Stimulated activated CD4-positive, alpha-beta T cell treated with anti-CD3 and anti-CD28 coated beads, Interleukin-2, amount 100 ng/mL, for 4 hours (primary cell): Measurements from ENCODE around the gene MBNL1.

Experiments used
- DNase-seq: peaks from one replicate; pipeline ENCODE4 v3.0.0-alpha.2; 2020; ENCODE audit warnings: low read depth

MBNL1 gene

GRCh38 chr3:152447511-152447910 is 178.8 kb downstream of the MBNL1 start:
- DNase-seq, result no peak

GRCh38 chr3:152448091-152448490 is 179.4 kb downstream of the MBNL1 start:
- DNase-seq, result no peak

GRCh38 chr3:152452318-152452717 is 183.6 kb downstream of the MBNL1 start:
- no peak for DNase-seq

DNA sequence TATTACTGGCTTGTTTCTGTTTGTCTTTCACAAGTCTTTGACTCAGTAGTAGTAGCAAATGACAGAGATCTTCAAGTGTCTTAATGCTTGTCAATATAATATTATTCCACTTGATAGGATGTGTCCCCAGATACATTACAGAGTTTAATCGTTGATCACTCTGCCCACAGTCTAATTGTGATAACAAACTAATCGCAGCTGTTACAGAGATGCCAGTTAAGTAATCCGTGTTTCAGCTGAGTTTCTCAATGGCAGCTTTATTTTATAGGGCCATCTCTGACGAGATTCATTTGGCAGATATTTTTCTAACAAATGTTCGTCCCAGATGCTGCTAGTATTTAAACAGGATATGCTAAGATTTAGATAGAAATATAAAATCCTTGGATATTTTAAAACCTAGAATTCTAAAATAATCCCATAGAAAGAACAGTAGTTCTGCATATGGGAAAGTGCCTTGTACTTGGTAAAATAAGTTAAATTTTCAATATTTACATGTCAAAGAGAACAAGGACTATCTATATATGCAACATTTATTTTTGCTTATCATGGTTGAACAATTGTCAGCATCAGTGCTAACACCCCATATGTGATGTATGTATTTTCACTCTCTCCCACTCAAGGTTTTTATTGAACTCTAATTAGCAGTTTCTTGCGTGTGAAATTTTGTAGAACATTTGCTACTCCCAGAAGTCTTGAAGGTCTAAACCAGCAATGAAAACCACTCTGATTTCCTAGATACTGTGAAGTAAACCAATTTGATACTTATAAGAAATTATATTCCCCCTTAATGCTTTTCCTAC is 185.5 kb downstream of the MBNL1 start:
- no peak for DNase-seq

GRCh38 chr3:152455989-152456388 is 187.3 kb downstream of the MBNL1 start:
- DNase-seq, result no peak

- no peak for DNase-seq
Measured at GRCh38 chr3:152457500-152458375, 189.0 kb downstream of the MBNL1 start.

GRCh38 chr3:152458376-152459117 is 189.8 kb downstream of the MBNL1 start:
- DNase-seq, result no peak

DNA sequence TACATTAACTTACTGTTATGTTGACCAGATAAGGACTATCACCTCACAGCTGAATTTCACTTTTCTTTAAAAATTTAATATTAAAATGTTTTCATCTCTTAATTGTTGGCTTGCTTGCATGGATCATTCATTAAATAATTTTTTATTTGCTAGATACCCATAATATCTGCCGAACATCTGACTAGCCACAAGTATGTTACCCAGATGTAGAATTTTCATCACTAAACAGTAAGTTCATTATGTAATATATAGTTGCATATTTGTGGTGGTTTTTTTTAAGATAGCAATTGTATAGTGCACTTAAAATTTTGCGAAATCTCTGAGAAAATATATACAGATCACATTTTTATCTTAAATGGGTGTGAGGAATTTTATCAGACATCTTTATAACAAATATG is 190.4 kb downstream of the MBNL1 start:
- no peak for DNase-seq

DNA sequence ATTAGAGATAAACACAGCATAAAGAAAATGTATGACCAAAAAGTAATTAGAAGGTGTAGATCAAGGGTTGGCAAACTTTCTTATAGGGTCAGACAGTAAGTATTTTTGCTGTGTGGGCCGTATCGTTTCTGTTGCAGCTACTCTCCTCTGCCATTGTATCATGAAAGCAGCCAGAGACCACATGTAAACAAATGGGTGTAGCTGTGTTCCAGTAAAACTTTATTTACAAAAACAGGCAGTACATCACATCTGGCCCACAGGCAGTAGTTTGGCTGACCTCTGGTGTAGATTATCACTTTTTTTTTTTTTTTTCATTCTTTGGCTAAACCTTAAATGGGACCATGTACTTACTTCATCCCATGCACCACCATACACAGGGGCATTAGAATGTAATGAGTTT is 190.8 kb downstream of the MBNL1 start:
- DNase-seq, result no peak

GRCh38 chr3:152460936-152461335 is 192.2 kb downstream of the MBNL1 start:
- no peak for DNase-seq

GRCh38 chr3:152461460-152461859 is 192.7 kb downstream of the MBNL1 start:
- DNase-seq, result no peak

GRCh38 chr3:152466784-152467183 is 198.1 kb downstream of the MBNL1 start:
- DNase-seq, result no peak

- DNase-seq, result no peak
Measured at GRCh38 chr3:152469248-152470025, 200.7 kb downstream of the MBNL1 start.

DNA sequence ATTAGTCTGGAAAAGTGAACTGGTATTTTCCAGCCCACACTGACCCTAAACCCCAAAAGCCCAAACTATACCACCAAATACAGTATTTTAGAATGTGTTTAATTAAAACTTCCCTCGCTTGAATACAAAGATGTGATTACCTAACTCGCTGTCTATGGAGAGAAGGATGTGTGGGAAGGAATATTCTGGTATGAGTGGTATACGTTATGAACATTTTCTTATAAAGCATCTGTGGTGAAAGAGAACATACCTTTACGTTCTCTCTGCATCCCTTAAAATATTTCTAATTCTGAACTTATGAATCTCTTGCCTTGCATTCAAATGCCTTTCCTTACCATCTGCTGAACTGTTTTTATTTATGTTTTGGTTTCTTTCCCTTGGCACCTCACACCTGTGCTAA is 201.4 kb downstream of the MBNL1 start:
- DNase-seq, result no peak

DNA sequence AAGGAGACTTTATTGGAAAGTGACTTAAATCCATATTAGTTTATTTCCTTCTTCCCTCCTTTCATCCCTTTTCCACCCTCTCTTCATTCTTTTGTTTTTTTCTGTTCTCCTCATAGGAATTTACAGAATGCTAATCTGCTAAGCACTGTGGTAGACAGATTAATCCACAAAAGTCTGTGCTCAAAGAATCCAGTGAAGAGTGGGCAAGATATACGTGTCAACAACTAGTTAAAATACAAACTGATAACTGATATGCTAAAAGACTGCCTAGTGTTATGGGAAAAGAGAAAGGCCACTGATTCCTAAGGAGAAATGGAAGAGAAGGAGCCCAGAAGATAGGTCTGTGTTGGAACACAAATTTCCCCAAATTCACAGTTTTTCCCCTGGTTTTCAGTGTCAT is 202.2 kb downstream of the MBNL1 start:
- no peak for DNase-seq

GRCh38 chr3:152471814-152472671 is 203.3 kb downstream of the MBNL1 start:
- DNase-seq, result peak; percentile 50

GRCh38 chr3:152472672-152472954 is 203.9 kb downstream of the MBNL1 start:
- no peak for DNase-seq

GRCh38 chr3:152474585-152474984 is 205.9 kb downstream of the MBNL1 start:
- DNase-seq, result no peak

GRCh38 chr3:152477422-152477821 is 208.7 kb downstream of the MBNL1 start:
- DNase-seq, result no peak

DNA sequence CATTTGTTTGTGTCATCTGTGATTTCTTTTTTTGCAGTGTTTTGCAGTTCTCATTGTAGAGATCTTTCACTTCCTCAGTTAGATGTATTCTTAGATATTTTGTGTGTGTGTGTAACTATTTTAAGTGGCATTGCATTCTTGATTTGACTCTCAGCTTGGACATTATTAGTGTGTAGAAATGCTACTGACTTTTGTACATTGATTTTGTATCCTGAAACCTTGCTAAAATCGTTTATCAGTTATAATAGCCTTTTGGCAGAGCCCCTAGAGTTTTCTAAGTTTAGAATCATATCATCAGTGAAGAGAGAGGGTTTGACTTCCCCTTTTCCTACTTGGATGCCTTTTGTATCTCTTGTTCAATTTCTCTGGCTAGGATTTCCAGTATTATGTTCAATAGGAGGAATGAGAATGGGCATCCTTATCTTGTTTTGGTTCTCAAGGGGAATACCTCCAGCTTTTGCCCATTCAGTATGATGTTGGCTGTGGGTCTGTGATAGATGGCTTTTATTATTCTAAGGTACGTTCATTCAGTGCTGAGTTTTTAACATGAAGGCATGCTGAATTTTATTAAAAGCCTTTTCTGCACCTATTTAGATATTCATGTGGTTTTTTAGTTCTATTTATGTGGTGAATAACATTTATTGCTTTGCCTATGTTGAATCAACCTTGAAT is 211.7 kb downstream of the MBNL1 start:
- DNase-seq, result no peak
